ENCODE measurements around the gene BATF3.

- TF ChIP-seq, protein P1, sequence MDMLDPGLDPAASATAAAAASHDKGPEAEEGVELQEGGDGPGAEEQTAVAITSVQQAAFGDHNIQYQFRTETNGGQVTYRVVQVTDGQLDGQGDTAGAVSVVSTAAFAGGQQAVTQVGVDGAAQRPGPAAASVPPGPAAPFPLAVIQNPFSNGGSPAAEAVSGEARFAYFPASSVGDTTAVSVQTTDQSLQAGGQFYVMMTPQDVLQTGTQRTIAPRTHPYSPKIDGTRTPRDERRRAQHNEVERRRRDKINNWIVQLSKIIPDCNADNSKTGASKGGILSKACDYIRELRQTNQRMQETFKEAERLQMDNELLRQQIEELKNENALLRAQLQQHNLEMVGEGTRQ (CRISPR knock-in tag; IDR thresholded peaks at IDR 0.05) = no peak
- TF ChIP-seq CTCF (IDR thresholded peaks at IDR 0.05) (no peak), GRHL2 (CRISPR knock-in tag; IDR thresholded peaks at IDR 0.05; ENCODE audit: insufficient replicate concordance, severe bottlenecking) (no peak)
Measured at GRCh38 chr1:212651977-212652376, 47.7 kb downstream of the BATF3 start.
